ENCODE results near the gene LGMN.
A peak's percentile ranks its signal among the peaks of the same experiment; 100 is the strongest.
"Not testable (repeated sequence)": the region's sequence is repeated elsewhere in the genome, so short reads cannot be mapped to it uniquely, and the experiment has no call there.

Gene LGMN

DNA sequence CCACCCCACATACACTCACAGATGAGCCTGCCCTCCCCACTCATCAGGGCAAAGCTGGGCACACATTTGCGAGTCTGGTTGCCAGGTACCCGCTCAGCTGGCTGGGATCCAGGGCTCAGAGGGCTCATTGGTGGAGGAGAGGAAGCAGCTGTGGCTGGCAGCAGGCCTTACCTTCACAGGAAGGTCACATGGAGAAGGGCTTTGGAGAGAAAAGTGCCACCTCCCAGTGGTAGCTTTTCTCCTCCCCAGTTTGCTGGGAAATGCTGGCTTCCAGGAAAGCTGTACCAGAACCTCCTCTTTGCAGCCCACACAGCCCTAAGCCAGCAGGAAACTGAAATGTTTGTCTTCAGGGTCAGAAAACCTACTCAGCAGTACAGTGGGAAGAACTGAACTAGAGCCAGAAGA is 55.6 kb downstream of the LGMN start:
- DNase-seq: peak; percentile 97

DNA sequence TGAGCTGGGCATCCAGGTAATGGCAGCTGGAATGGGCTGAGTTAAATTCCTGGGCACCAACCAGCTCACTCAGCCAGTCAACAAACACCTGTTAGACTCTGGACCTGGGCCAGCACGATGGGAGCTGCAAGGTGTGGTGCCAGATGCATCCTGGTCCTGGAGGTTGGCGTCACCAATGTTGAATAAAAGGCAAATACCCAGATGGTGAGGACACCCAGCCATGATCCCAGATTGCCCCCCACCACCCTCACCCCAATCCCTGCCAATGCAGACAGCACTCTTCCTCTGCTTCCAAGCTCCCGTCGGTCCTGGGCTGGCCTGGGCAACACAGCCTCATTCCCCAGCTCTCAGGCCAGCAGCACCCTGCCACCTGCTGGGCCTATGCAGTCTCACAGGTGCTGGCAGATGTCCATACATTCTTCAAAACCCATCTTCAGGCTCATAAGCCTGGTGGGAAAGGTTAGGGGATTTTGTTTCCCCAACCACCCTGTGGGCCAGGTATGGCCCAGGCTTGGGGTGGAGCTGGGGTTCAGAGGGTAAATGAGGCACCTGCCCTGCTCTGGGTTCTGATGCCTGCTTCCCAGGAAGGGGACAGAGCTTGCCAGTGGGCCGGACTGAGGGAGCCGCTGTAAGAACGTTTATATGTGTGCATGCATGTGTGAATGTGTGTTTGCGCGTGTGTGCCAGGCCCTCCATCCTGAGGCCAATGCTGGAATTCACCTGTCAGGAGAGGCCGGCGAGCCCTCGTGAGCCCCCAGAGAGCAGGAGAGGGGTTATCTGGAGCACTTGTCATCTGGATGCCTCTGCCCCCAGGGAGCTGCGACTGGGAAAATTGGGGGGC is 58.0 kb downstream of the LGMN start:
- peak; percentile 89 for DNase-seq

DNA sequence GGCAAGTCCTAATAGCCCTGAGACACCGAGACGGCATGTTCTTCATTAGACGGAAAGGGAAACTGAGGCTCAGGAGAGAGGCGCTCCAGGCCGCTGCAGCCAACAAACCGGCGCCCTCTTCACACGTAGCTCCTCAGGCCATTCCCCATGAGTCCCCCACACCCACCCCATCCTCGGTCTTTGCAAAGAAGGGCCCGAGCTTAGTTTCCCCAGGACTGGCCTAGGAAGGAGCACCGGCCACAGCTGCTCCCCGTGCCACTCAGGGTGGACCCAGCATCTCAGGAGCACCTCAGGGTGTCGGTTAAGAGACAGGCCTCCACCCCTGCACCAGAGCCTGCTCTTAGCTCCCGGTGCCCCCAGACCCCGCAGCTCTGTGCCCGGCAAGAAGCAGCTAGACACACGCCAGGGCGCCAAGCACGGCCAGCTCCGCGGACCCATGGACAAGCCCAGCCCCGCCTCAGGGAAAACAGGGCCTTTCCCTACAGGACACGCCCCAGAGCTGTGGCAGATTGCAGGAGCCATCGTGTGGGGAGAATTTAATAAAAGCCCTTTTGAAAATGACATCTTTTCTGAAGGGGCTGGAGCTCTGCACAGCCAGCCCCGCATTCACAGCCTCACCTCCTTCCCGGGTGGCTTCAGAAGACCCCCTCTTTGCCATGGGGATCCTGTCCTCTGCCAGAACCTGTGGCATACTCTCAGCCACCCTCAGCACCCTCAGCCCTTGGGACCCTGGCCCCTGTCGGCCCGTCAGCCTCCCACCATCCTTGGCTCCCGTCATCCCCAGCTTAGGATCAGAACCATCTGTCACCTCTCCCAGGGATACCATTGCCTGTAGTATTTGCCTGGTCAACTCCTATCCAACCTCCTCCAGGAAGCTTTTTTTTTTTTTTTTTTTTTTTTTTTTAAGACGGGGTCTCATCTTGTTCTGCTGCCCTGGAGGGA is 59.7 kb downstream of the LGMN start:
- peak; percentile 75 for DNase-seq

DNA sequence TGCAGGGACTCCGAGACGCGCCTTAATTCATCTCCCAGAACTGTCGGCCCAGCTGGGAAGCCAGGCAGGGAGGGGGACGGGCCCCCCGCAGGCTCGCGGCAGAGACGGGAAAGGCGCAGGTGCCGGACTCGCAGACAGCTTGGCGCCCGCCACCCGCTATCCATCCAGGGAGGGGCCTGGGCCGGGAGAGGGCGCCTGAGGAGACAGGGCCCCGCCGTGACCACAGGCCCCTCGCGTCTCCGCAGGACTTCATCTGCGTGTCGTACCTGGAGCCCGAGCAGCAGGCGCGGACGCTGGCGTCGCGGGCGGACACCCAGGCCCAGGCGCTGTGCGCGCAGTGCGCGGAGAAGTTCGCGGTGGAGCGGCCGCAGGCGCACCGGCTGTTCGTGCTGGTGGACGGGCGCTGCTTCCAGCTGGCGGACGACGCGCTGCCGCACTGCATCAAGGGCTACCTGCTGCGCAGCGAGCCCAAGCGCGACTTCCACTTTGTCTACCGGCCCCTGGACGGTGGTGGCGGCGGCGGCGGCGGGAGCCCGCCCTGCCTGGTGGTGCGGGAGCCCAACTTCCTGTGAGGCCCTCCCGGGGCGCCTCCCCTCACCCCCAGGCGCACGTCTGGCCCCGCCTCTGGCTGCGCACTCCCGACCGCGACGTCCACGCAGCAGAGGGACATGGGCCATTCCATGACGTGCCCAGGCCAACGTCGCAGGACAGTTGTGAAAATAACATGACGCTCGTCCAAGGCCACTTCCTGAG is 60.6 kb downstream of the LGMN start:
- peak; percentile 74 for DNase-seq

DNA sequence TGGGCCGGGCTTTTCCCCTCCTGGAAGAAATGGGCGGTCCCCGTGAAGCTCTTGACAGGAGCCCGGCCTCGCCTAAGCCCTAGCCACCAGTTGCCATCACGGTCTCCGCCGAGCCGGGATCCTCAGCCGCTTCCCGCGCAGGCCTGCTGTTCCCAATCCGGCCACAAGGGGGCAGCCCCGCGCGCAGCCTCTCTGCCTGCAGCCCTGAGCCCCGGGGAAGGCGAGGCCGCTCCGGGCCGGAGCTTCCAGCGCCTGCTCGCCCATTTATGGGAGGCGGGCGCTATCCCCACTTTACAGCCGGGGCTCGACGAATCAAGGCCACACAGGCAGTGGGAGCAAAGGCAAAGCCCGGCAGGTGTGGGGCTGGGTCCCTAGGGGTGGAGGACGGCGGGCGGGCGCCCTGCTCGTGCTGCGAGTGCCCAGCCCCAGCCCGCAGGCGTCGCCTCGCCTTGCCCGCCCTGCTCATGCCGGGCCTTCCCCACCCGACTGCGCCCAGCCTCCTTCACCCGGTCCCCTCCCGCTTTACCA is 61.5 kb downstream of the LGMN start:
- DNase-seq: peak; percentile 81

DNA sequence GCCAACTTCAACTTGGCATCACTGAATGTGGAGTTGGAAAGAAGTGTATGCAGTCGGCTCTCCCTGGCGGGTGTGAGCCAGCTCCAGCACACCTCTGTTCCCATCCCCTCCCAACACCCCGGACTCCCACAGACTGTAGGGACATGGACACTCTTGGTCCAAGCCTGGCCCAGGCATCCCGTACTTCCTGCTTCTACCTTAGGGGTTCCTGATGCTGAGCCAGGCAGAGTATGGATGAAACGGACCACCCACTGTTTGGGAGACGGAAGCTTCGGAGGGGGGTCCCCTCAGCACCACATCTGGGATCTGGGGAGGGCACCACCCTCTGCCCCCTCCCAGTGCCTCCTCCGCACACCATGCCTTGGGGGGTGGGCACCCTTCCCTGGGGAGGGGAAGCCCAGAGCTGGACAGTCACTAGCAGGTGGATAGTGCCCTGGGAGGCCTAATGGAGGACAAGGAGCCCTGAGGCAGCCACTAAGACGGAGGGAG is 62.0 kb downstream of the LGMN start:
- no peak for DNase-seq

DNA sequence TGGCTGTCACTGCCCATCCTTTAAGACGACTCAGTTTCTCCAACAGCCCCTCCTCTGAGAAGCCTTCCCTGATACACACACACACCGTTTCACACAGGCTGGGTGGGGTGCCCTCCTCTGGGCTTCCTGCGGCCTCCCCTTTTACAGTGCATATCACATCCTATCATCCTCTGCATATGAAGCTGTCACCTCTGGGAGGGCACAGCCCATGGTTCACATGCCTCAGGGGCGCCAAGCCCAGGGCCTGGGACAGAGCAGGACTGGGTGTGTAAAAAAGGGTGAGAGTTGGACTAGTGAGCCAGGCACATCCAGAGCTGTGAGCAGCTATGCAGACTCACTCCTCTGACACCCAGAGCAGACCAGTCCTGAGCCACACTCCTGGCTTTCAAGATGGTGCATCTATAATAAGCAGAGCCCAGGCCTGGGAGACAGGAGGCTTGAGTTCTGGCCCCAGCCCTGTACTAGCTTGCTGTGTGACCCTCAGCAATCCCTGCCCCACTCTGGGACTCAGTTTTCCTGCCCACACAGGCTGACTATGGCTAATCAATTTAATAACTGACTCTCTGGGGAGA is 62.6 kb downstream of the LGMN start:
- DNase-seq: no peak

DNA sequence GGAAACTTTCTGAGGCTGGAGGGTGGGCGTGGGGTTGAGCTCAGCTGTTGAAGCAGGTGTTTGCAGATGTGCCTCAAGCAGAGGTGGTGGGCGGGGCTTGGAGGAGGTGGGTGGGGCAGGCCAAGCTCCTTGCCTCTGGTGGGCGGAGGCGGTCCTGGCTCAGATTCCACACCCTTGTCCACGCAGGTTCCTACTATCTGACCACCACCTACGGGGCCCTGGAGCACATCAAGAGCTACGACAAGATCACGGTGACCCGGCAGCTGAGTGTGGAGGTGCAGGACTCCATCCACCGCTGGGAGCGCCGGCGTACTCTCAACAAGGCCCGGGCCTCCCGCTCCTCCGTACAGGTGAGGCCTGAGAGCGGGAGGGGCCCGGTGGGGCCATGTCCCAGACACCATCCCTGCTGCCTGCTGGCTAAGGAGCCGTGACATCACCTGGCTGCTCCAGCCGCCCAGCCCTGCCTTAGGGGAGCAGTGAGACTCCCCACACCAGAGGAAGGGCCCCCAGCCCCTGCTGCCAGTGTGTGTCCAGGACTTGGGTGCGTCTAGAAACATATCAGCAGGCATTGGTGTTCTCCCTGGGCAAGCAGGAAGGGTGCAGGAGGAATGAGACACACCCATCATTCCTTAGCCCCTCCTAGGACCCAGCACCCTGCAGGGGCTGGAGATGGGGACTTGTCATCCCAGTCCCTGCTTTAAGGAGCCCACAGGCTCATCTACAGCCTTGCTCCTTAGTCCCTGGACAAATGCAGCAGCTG is 63.4 kb downstream of the LGMN start:
- no peak for DNase-seq

DNA sequence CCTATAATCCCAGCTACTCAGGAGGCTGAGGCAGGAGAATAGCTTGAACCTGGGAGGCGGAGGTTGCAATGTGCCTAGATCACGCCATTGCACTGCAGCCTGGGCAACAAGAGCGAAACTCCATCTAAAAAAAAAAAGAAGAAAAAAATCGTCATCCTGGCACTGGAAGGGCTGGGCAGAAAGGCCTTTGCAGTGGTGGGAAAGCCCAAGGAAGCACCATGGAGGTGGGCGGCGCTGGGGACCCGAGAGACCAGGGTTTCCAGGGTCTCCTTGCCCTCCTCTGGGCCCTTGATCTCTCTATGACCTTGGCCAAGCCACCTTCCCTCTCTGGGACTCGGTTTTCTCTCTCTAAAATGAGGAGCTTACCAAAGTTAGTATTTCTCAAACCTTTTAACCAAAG is 65.4 kb downstream of the LGMN start:
- no peak for DNase-seq

DNA sequence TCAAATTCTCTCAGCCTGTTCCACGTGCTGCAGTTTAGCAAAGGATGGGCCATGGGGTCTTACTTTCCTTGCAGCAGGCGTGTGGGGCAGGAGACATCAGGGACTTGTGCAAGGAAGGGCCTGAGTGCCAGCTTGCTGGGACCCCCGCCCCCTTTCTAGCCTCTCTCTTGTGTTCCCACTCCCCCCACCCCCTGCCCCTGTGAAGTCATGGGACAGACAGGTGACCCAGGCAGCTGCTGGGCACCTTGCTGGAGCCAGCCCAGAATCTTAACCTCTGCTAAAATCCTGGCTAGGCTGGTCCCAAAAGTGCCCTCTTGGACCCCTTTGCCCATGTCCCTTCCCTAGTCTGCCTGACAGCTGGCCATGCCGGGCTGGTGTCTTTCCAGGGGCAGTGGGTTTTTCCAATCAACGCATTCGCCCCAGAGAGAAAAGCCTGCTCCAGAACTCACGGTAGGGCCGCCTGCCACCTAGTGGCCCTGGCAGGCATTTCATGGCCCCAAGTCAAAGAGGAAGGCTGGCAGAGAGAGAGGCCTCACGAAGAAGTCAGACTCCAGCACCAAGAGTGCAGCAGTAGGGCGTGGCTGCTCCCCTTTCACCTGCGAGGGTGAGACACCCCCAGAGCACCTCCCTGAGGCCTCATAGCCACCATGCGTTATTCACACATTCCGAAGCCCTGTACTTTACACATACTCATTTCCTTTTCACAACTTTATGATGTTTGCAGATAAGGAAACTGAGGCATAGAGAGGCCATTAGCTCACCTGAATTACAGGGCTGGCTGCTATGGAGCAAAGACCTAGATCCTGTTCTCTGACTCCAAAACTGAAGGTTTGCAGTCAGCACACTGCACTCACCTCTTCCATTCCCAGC is 67.4 kb downstream of the LGMN start:
- peak; percentile 67 for DNase-seq

DNA sequence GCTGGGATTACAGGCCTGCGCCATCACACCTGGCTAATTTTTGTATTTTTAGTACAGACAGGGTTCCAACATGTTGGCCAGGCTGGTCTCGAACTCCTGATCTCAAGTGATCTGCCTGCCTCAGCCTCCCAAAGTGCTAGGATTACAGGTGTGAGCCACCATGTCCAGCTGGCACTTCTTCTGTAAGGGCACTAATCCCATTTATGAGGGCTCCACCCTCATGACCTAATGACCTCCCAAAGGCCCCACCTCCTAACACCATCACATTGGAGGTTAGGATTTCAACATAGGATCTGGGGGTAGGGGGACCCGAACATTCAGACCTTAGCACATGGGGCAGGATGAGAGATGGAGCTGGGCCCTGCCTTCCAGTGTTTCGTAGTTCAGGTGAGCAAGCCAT is 68.1 kb downstream of the LGMN start:
- not testable (repeated sequence) for DNase-seq

DNA sequence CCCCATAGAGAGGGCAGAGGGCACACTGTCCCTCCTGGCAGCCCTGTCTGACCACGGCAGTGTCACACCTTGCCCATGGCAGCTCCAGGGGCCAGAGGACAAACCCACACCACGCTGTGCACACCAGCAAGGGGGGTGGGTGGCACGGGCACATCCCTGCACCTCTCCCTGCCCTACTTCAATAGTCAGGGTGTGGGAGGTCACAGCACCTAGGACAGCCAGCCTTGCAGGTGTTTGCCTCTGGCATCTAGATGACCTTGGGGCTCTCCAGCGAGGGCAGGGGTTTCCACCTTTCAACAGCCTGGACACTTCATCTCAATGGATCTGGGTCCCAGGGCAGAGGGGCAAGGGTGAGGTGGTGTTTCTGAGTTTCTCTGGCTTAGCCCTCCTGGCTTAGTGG is 69.2 kb downstream of the LGMN start:
- no peak for DNase-seq

DNA sequence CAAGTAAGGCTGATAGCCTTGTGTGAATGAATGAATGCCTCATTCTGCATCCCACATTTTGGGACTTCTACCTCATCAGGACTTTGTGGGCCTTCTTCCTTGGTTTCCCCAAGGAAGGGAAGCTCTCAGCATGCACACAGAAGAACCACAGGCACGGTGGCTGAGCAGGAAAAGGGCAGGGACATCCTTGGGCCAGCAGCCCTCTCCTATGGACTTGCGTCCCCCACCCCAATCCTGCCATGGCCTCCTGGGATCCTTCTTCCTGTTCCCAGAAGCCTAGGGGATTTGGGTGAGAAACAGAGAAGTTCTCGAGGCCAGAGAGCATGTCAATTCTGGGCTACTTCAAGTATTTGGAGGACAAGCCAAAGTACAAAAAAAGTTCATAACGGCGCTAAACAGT is 69.7 kb downstream of the LGMN start:
- DNase-seq: no peak

DNA sequence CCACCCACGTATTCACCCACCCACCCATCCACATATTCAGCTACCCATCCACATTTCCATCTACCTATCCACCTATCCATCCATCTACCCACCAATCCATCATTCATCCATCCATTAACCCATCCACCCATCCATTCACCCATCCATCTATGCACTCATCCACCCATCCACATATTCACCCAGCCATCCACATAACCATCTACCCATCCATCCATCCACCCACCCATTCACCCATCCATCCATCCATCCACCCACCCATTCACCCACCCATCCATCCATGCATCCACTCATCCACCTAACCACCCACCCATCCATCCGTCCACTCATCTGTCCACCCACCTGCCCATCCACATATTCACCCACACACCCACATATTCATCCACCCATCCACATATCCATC is 70.5 kb downstream of the LGMN start:
- DNase-seq: no peak

DNA sequence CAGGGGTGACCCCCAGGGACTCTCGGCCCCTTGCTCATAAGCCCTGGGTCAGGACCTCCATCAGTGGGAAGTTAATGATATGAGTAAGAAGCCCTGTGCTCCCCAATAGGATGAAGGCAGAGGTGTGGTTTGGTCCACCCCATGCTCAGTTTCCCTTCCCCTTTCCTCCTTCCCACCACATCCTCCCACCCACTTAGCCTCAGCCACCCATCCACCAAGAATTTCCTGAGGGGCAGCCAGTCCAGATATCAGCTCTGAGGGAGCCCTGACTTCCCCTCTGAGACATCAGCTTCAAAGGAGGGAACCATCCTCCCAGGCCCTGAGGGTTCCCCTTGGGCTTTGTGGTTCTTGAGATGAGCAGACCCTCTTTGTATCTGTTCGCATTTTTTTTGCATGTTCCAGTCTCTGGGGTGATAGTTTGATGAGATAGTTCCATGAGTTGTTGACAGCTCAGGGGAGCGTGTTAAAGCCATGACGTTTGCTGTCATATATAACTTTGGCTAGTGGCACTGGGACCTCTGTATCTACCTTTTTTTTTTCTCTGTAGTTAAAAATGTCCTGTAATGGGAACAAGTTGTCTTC is 71.2 kb downstream of the LGMN start:
- DNase-seq: no peak

DNA sequence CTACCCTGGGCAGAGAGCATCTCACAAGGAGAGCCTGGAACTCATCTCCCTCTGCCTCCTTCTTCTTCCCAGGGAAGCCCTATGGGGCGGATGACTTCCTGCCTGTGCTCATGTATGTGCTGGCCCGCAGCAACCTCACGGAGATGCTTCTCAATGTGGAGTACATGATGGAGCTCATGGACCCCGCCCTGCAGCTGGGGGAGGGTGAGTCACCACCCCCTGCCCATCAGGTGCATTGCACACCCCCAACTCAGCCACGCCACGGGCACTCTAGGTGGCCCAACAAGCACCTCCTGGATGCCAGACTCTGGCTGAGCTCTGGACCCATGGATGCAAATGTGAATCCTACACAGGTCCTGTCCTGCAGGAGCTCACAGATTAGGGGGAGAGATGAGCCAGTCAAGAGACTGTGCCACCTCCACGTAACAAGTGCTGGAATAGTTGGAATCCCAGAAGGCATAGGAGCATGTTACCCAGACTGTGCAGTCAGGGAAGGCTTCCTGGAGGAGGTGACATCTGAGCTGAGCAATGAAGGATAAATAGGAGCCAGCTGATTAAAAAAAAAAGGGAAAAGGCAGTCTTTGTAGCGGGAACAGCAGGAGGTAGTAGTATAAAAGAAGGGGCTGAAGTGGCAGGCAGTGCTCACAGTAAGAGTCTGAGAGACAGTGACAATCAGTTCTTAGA is 71.9 kb downstream of the LGMN start:
- no peak for DNase-seq

DNA sequence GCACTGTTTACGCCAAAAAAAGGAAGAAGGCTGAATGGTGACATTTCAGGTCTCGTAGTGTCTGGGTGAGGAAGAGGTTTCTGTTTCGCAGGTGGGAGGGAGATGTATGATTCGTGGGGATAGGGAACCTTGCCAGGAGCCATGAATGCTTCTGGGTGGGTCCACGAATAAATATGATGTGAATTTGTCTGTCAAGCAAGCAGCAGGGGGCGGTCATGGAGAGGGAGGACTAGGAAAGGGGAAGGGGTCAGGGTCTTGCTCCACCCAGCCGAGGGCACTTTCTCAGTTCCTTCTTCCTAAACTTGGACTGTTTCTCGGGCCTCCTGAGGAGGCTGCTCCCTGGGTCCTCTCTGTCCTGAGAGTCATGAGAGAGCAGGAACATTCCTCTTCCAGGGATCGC is 72.5 kb downstream of the LGMN start:
- DNase-seq: no peak

DNA sequence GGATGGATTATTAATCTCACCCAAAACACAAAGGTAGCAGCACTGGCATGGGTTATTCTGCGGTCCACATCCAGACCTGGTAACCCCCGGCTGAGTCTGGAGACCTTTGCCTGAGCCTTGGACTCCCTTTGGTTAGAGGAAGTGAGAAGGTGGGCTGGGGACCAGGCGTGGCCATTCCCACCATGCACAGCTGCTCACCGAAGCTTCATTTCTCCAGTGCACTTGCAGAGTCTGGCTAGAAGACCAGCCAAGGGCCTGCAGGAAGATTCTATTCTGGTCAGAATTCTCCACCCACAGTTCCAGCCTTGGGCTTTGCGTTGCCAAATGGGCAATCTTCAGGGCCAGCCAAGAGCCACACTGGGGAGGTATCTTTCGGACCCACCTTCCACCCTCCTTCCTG is 73.0 kb downstream of the LGMN start:
- DNase-seq: no peak

DNA sequence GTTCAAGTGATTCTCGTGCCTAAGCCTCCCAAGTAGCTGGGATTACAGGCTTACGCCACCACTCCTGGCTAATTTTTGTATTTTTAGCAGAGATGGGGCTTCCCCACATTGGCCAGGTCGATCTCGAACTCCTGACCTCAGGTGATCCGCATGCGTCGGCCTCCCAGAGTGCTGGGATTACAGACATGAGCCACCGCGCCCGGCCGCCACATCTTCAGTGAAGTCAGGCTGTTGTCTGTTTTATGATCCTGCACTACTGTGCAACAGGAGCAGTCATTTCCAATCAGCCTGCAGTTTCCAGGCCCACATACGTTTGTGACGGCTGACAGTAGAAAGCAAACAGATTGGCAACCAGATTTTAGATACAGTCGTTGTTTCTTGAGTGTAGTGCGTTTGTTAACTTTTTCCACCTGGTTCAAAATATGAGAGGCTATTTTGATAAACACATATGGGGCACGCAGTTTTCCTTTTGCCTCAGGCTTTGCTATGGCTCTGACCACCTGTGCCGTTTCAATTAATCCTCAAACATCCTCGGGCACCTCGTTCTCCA is 74.8 kb downstream of the LGMN start:
- DNase-seq: peak; percentile 49

Data from NCI-H2171 treated with DMSO at 0.1 percent for 48 hours (cell line).